NCI-H1105 treated with DMSO at 0.1 percent for 48 hours (cell line): ENCODE results near the gene PIP5K1A.
"Not testable (repeated sequence)": the region's sequence is repeated elsewhere in the genome, so short reads cannot be mapped to it uniquely, and the experiment has no call there.

ENCODE experiments used
- DNase-seq: peaks from one replicate; lab custom pipeline; 2025; lab: John Stamatoyannopoulos, UW

PIP5K1A gene

GRCh38 chr1:151254217-151255213, 56.2 kb downstream of the PIP5K1A start, which contains the start of gene PSMD4:
Gene PSMD4 (plus strand): TSS chr1:151254734. CDS start chr1:151254783, 49 bp downstream.
- peak; percentile 95 for DNase-seq

- no peak for DNase-seq
These were observed 57.0 kb downstream of the PIP5K1A start for GRCh38 chr1:151255381-151255780.

DNA sequence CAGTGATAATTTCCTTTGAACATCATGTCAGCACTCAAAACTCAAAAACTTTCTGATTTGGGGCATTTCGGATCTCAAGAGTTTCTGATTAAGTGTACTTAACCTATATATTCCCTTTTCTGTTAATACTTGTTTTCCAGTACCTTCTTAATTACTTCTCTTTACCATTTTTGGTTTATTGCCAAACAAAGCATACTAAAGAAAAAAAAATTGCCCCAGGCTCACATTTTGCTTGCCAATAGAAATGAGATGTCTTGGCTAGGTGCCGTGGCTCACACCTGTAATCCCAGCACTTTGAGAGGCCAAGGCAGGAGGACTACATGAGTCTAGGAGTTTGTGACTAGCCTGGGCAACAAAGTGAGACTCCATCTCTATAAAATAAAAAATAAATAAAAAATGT, 61.0 kb downstream of the PIP5K1A start:
- DNase-seq, result no peak

GRCh38 chr1:151265446-151266236, 67.3 kb downstream of the PIP5K1A start:
- DNase-seq, result no peak

GRCh38 chr1:151266315-151266714, 68.0 kb downstream of the PIP5K1A start:
- no peak for DNase-seq

DNA sequence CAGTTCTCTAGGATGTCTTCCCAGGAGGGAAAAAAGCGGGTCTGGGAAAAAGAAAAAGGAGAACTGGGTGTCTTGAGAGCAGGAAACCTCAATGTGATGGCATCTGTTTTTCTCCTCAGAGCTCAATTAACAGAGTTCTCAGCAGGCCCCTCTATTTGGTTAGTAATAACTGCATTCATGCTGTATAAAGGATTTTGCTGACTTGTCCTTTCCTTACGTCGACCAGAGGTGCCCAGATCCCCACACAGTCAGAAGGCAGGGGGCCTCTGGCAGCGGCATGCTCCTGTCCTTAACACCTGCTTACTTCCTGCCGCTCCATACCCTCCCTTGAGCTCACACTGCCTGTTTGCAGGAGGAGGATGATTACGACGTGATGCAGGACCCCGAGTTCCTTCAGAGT, 68.5 kb downstream of the PIP5K1A start:
- DNase-seq, result no peak

- DNase-seq, result no peak
These were observed 69.4 kb downstream of the PIP5K1A start for GRCh38 chr1:151267760-151268159.

GRCh38 chr1:151273924-151274466, 75.6 kb downstream of the PIP5K1A start:
- no peak for DNase-seq

DNA sequence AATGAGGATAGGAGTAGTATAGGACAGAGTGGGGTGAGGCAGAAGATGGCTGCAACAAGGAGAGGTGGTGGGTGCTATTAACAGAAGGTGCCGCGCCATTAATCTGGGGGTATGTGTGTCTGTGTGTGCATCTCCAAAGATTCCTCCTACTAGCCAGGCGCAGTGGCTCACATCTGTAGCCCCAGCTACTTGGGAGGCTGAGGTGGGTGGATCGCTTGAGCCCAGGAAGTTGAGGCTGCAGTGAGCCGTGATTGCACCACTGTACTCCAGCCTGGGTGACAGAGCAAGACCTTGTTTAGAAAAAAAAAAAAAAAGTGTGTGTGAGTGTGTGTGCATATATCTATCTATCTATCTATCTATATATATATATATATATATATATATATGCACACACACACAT, 77.0 kb downstream of the PIP5K1A start:
- DNase-seq, result not testable (repeated sequence)

GRCh38 chr1:151277249-151277648, 78.9 kb downstream of the PIP5K1A start:
- no peak for DNase-seq

- DNase-seq, result peak; percentile 94
These were observed 83.0 kb downstream of the PIP5K1A start for GRCh38 chr1:151281225-151281968.

DNA sequence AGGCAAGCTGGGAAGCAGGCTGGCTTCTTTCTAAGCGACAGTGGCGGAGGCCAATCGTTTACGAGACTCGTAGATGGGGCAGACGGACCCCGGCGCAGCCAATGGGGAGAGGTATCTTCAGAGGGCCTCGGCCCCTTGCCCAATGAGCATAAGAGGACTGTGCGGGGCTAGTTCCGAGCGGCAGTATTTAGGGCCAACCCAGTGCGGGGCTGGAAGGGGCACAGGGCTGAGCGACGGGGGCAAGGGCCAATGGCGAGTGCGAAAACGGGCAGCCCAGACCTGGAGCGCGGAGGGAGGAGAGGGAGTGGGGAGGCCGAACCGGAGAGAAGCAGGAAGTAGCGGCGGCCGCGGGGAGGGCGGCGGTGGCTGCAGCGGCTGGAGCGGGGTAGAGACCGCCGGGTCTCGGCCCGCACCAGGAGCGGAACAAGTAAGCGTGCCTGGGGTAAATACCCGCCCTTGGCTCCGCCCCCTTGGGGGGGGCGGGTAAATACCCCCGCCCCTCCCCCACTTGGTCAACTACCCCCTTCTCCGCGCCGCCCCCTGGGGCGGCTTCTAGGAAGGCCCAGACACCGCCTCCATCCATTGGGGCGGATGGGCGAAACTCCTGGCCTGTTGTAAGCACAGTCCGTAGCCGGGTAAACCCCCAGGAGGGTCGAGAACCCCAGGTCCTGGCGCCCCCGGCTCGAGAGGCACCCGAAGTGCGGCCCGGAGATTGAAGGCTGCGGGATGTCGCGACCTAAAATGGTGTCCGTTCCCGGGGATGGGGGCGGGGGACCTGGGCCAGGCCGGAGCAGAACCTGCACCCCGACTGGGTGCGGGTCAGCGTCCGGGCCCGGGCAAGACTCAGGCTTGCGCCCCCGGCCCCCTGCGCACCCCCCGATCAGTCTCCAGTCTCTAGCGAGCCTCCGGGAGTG, 83.9 kb downstream of the PIP5K1A start, which contains the start of gene ZNF687:
Gene ZNF687, plus strand, starts transcription at position 331 of the 914 bp plus-strand sequence. CDS start 3,993 bp downstream, outside the sequence.
- peak; percentile 100 for DNase-seq

DNA sequence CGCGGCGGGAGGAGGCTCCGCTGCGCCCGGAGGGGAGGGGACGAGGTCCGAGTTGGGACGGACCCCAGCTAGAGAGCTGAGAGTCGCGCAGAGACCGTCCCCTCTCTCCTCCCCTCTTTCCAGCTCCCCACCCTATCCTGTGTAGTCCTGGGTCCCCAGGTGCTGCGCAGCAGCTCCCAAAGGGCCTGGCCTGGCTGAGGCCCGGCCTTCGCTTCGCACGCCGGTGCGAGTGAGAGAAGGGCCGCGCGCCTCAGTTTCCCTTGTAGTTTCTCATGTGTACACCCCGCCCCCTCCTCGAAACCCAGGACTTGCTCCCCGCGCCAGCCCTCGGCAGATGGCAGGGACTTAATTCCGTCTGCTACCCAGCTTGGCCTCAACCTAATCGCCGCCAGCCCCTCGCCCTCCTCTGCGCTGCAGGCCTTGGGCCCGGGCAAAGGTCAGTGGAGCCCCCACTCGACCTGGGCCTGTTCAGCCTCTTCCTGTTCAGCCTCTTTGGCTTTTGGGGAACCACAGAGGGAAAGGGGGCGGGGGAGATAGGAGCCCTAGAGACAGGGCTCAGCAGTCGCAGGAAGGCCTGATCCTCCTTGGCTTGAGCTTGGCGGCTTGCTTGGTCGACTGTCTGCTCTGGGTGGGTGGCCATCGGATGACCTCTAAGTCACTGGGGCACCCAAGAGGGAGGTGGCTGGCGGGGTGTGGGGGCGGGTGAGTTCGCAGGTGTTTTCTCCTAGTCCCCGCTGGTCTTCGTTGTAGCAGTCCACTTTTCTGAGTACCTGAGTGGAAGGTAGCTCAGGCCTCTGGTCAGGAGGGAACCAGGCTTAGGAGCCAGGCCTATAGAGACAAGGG, 84.8 kb downstream of the PIP5K1A start:
- DNase-seq, result no peak

- no peak for DNase-seq
These were observed 85.7 kb downstream of the PIP5K1A start for GRCh38 chr1:151284013-151284577.

GRCh38 chr1:151286619-151287340, 88.4 kb downstream of the PIP5K1A start:
- no peak for DNase-seq

DNA sequence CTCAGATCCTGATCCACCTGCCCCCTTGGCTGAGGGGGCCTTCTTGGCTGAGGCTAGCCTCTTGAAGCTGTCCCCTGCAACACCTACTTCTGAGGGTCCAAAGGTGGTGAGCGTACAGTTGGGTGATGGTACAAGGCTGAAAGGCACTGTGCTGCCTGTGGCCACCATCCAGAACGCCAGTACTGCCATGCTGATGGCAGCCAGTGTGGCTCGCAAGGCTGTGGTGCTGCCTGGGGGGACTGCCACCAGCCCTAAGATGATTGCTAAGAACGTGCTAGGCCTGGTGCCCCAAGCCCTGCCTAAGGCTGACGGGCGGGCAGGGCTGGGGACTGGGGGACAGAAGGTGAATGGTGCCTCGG, 89.0 kb downstream of the PIP5K1A start:
- no peak for DNase-seq

- DNase-seq, result no peak
These were observed 89.6 kb downstream of the PIP5K1A start for GRCh38 chr1:151287767-151288500.

DNA sequence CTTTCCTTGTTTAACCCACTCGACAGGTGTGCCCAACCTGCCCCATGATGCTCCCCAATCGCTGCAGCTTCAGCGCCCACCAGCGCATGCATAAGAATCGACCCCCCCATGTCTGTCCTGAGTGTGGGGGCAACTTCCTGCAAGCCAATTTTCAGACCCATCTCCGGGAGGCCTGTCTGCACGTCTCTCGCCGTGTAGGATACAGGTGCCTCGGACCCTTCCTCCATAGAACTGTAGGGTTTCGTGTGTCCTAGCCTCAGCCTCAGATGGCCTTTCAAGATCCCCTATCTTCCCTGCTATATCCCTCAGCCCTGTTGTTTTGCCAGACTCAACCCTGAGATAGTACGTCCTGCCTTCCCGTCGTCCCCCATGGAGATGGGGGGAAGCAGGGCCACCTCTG, 90.2 kb downstream of the PIP5K1A start:
- no peak for DNase-seq
